GM12878 (cell line): Measurements from ENCODE around the gene HACD3.

ENCODE experiments used
- BCL11A ChIP-seq: IDR thresholded peaks from 2 replicates; pipeline ENCODE4 v1.6.1; 2011; ENCODE audit warnings: low read depth, low read length
- GABPA ChIP-seq: IDR thresholded peaks from 2 replicates; pipeline ENCODE4 v1.6.1; 2014; ENCODE audit warnings: antibody characterized with exemption, low read depth, mild to moderate bottlenecking, inconsistent platforms
- SUPT20H ChIP-seq: IDR thresholded peaks from 2 replicates; pipeline ENCODE4 v1.6.1; 2011; ENCODE audit warnings: low read depth, mild to moderate bottlenecking, low read length, moderate library complexity, borderline replicate concordance; ENCODE audit not compliant: control insufficient read depth
- TAF1 ChIP-seq: IDR thresholded peaks from 2 replicates; pipeline ENCODE4 v1.6.1; 2011; ENCODE audit warnings: mild to moderate bottlenecking, low read depth, low read length, borderline replicate concordance
- TF ChIP-seq, protein P1 (sequence below), 3 experiments: IDR thresholded peaks in 2 of 3; conservative IDR thresholded peaks in 1 of 3; 2 replicates each; pipeline ENCODE4 v1.5.1; 2011; ENCODE audit warnings: low read depth in 3 of 3, low read length in 3 of 3, mild to moderate bottlenecking in 3 of 3, control low read depth in 2 of 3, moderate library complexity in 2 of 3, inconsistent platforms in 1 of 3, mixed read lengths in 1 of 3; ENCODE audit not compliant: control insufficient read depth in 2 of 3, insufficient read depth in 1 of 3; ENCODE audit errors: extremely low read depth in 1 of 3

DNA sequence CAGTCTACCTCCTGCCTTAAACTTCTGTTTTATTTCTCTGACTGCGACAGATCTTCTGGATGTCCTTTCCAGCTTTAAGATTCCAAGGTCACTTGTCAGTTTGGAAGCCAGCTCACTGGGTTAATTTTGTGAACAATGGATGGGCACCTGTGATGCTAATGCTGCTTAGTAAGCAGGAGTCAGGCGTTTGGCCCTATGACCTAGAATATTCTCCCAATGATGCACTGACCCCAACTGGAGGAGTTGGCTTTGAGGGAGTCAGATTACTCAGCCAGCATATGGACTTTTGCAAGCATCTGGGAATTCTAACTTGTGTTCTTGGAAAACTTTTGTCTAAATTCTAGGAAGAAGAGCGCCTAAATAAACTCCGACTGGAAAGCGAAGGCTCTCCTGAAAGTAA lies 28.1 kb downstream of the HACD3 start:
- TF ChIP-seq BCL11A (no peak), TAF1 (no peak), GABPA (no peak), SUPT20H (no peak)
- TF ChIP-seq, protein P1, sequence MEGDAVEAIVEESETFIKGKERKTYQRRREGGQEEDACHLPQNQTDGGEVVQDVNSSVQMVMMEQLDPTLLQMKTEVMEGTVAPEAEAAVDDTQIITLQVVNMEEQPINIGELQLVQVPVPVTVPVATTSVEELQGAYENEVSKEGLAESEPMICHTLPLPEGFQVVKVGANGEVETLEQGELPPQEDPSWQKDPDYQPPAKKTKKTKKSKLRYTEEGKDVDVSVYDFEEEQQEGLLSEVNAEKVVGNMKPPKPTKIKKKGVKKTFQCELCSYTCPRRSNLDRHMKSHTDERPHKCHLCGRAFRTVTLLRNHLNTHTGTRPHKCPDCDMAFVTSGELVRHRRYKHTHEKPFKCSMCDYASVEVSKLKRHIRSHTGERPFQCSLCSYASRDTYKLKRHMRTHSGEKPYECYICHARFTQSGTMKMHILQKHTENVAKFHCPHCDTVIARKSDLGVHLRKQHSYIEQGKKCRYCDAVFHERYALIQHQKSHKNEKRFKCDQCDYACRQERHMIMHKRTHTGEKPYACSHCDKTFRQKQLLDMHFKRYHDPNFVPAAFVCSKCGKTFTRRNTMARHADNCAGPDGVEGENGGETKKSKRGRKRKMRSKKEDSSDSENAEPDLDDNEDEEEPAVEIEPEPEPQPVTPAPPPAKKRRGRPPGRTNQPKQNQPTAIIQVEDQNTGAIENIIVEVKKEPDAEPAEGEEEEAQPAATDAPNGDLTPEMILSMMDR (IDR thresholded peaks at IDR 0.05 in 2 of 3, conservative IDR thresholded peaks at IDR 0.05 in 1 of 3; ENCODE audit: control insufficient read depth in 2 of 3, extremely low read depth in 1 of 3, insufficient read depth in 1 of 3, low read depth in 3 of 3, low read length in 3 of 3) = no peak
